ENCODE data around the gene ARHGAP35. TPM values are rescaled to one million over a fixed set of nuclear protein-coding genes. Genes with fewer than 3 reads are reported as not detected.
A peak's percentile ranks its signal among the peaks of the same experiment; 100 is the strongest.

Gene ARHGAP35
- total and polyA plus RNA-seq, 10 of the 15 experiments (the other 5 are each of a cell fraction or from before 2014, with no cell fraction given) = 0.85 to 29.9 (median 11.5) TPM

- Histone ChIP-seq H2AFZ (ENCODE audit: control insufficient read depth, low read depth, low read length) (peak within 1 kb of the TSS; percentile 67), H3K79me2 (ENCODE audit: control insufficient read depth, insufficient read depth, low read length) (peaks cover 14% of the 10 kb centered on the region), H3K36me3 (ENCODE audit: control insufficient read depth in 2 of 2, insufficient read depth in 2 of 2, low read length in 1 of 2) (peaks cover 0 to 5% of the 10 kb centered on the region in 2 experiments; a peak in 1 of 4 replicates), H3K9me3 (replicated peaks; ENCODE audit: control insufficient read depth, insufficient read depth, low read length) (no peaks in the 10 kb centered on the region), H3K27me3 (replicated peaks in 1 of 2; ENCODE audit: control insufficient read depth in 2 of 2, insufficient read depth in 2 of 2, low read length in 1 of 2) (no peaks in the 10 kb centered on the region), H3K9ac (ENCODE audit: control insufficient read depth, insufficient read depth, low read length) (peak within 1 kb of the TSS; percentile 82), H3K4me2 (ENCODE audit: control insufficient read depth, insufficient read depth) (peak within 1 kb of the TSS; percentile 95), H3K4me3 (peak within 1 kb of the TSS; percentile 99), H4K20me1 (ENCODE audit: control insufficient read depth, insufficient read depth) (no peaks in the 10 kb centered on the region), H3K4me1 (ENCODE audit: control insufficient read depth, insufficient read depth, low read length) (peaks cover 3% of the 10 kb centered on the region; the same call in 1 of the 2 replicates), H3K27ac (ENCODE audit: control insufficient read depth, insufficient read depth) (peak within 1 kb of the TSS; percentile 56)
- peak; percentile 99 for ATAC-seq
- in situ Hi-C loops (cut with MboI) (no loop called here), intact Hi-C loops (cut with micrococcal nuclease; ENCODE audit: unreplicated experiment) (loop anchor here (10.0 kb wide), 1 partner anchor 264 kb away; the partner anchor contains the start of gene ZC3H4)
- no TSS peak for BruUV-seq (replicated peaks)
- DNase-seq (ENCODE audit: low read depth, low spot score) = peak; percentile 98
- ChIA-PET POLR2A (interaction anchor here (0.7 to 1.7 kb wide), 4 partner anchors 10 to 29 kb away, joined by 3 to 8 read pairs (median 4); no protein-coding TSS in a partner anchor), CTCF (interaction anchor here (0.6 to 2.4 kb wide), 7 partner anchors 9 to 185 kb away, joined by 3 to 16 read pairs (median 3); no protein-coding TSS in a partner anchor), SMC1A (ENCODE audit: uncharacterized antibody, unreplicated experiment) (interaction anchor here (1.3 kb wide), 1 partner anchor 185 kb away, joined by 4 read pairs; no protein-coding TSS in a partner anchor), RAD21 (ENCODE audit: unreplicated experiment) (no interaction called here)
- under 1% methylated on average over 53 of the region's 53 CpGs for WGBS (ENCODE audit: insufficient coverage, insufficient replicate concordance, low lambda C conversion rate, missing lambda C conversion rate)
- FAIRE-seq = peak; percentile 97
- TF ChIP-seq MAX (IDR thresholded peaks at IDR 0.05; ENCODE audit: low read depth, low read length) (no peak), NBN (IDR thresholded peaks at IDR 0.05) (peak; percentile 52; the same call in 1 of the 2 replicates), IRF3 (IDR thresholded peaks at IDR 0.05) (no peak), CEBPB (IDR thresholded peaks at IDR 0.05; ENCODE audit: borderline replicate concordance in 1 of 2, low read depth in 2 of 2, low read length in 2 of 2) (no peak), CHD2 (IDR thresholded peaks at IDR 0.05; ENCODE audit: borderline replicate concordance, low read depth, low read length) (peak; percentile 97), SREBF1 (IDR thresholded peaks at IDR 0.05; ENCODE audit: low read length) (peak; percentile 95), IRF4 (IDR thresholded peaks at IDR 0.05; ENCODE audit: low read depth, low read length) (no peak), BMI1 (IDR thresholded peaks at IDR 0.05; ENCODE audit: borderline replicate concordance) (peak; percentile 92), PKNOX1 (IDR thresholded peaks at IDR 0.05) (peak; percentile 28; the same call in 1 of the 2 replicates), IKZF2 (IDR thresholded peaks at IDR 0.05) (peak; percentile 59 to 65), HDAC6 (IDR thresholded peaks at IDR 0.05; ENCODE audit: unreplicated experiment) (no peak), NFXL1 (IDR thresholded peaks at IDR 0.05; ENCODE audit: borderline replicate concordance) (no peak), BCLAF1 (IDR thresholded peaks at IDR 0.05) (no peak), KAT2A (conservative IDR thresholded peaks at IDR 0.05; ENCODE audit: control insufficient read depth, low read depth, low read length) (no peak), ASH2L (IDR thresholded peaks at IDR 0.05; ENCODE audit: borderline replicate concordance, low read depth) (no peak)
Observed at GRCh38 chr19:46850228-46851203, 10.3 kb upstream of the ARHGAP35 start, which contains the start of gene AP2S1. Gene AP2S1 (minus strand): TSS chr19:46850846. CDS start chr19:46850766, 80 bp downstream.

All from GM12878 (cell line).